HepG2 (cell line): ENCODE measurements around the gene GALNT10. TPM values are rescaled to one million over a fixed set of nuclear protein-coding genes. Genes with fewer than 3 reads are reported as not detected.

Experiments
- ATAC-seq: fragments of 200-7000 bp; cut with Tn5 transposase; 3 replicates; pipeline ENCODE4 v1.9.1; 2020; ENCODE audit warnings: mild to moderate bottlenecking, moderate library complexity
- BruUV-seq: library from RNA; stranded (reverse); fragments of 400-500 nt; replicated peaks from 2 replicates; lab custom pipeline; 2021; lab: Mats Ljungman, UMichigan
- CTCF ChIA-PET: fragments of 300-600 bp; formaldehyde crosslinking; extraction: SDS; loops from one replicate; lab custom pipeline; 2021; ENCODE audit warnings: low total read pairs, inconsistent platforms, low intra/inter-chr PET ratio; lab: Yijun Ruan, JAX
- POLR2A ChIA-PET: fragments of 350-600 bp; sonication (Branson Sonifier 250); formaldehyde crosslinking; loops from one replicate; lab custom pipeline; 2020; ENCODE audit warnings: antibody characterized with exemption, inconsistent platforms; lab: Yijun Ruan, JAX
- DNase-seq: peaks from one replicate; pipeline ENCODE4 v3.0.0-alpha.2; 2015; ENCODE audit warnings: low spot score
- FAIRE-seq: peaks from 3 replicates; lab custom pipeline; 2011; peaks lifted over from hg19 to GRCh38; lab: Jason Lieb, UNC
- H2AFZ ChIP-seq: one replicate; pipeline ENCODE4 v1.6.1; 2011; ENCODE audit warnings: low read length, inconsistent platforms
- H3K27ac ChIP-seq: fragments of 300-600 bp; 3 replicates; pipeline ENCODE4 v1.8.0; 2011; ENCODE audit warnings: mixed run types, mild to moderate bottlenecking, mixed read lengths, low read length, inconsistent platforms; ENCODE audit not compliant: insufficient read depth; ENCODE audit errors: extremely low read length
- H3K27me3 ChIP-seq, 2 experiments: fragments of 200-600 bp in 1 of 2; 2 replicates in 1 of 2; 3 replicates in 1 of 2; pipeline versions ENCODE4 v1.6.0 to v1.8.0; 2011; ENCODE audit warnings: low read length in 2 of 2, mild to moderate bottlenecking in 2 of 2, moderate library complexity in 2 of 2, inconsistent platforms in 1 of 2; ENCODE audit not compliant: insufficient read depth in 2 of 2, control insufficient read depth in 1 of 2
- H3K36me3 ChIP-seq, 2 experiments: fragments of 200-600 bp in 1 of 2; replicated peaks in 1 of 2; 2 replicates in 1 of 2; 3 replicates in 1 of 2; pipeline versions ENCODE4 v1.5.1 to v1.8.0; 2011; ENCODE audit warnings: low read length in 2 of 2, inconsistent platforms in 1 of 2; ENCODE audit not compliant: insufficient read depth in 2 of 2, control insufficient read depth in 1 of 2
- H3K4me1 ChIP-seq: 2 replicates; pipeline ENCODE4 v1.5.1; 2012; ENCODE audit warnings: low read length, inconsistent platforms; ENCODE audit not compliant: insufficient read depth
- H3K4me2 ChIP-seq: 2 replicates; pipeline ENCODE4 v1.6.0; 2011; ENCODE audit warnings: low read depth, low read length, inconsistent platforms
- H3K4me3 ChIP-seq, 3 experiments: fragments of 200-600 bp in 1 of 3; sonication (generic), shearing (Covaris generic) in 1 of 3; replicated peaks in 1 of 3; 2 replicates each; pipeline ENCODE4 v1.5.1; 2011 to 2016; ENCODE audit warnings: low read length in 3 of 3, inconsistent platforms in 2 of 3, low read depth in 2 of 3, mild to moderate bottlenecking in 2 of 3, control low read depth in 1 of 3, mixed read lengths in 1 of 3; ENCODE audit not compliant: insufficient read depth in 1 of 3
- H3K79me2 ChIP-seq: one replicate; pipeline ENCODE4 v1.6.1; 2011; ENCODE audit warnings: low read length, inconsistent platforms; ENCODE audit not compliant: insufficient read depth
- H3K9ac ChIP-seq: 2 replicates; pipeline ENCODE4 v1.6.0; 2011; ENCODE audit warnings: mild to moderate bottlenecking, low read depth, low read length, inconsistent platforms; ENCODE audit not compliant: insufficient read depth
- H3K9me3 ChIP-seq: 2 replicates; pipeline ENCODE4 v1.5.1; 2012; ENCODE audit warnings: mild to moderate bottlenecking, low read length
- H4K20me1 ChIP-seq: 2 replicates; pipeline ENCODE4 v1.6.0; 2011; ENCODE audit warnings: inconsistent platforms, mild to moderate bottlenecking, low read length, moderate library complexity; ENCODE audit not compliant: insufficient read depth
- HNRNPK ChIP-seq: fragments of 200-400 bp; formaldehyde crosslinking; IDR thresholded peaks from 2 replicates; pipeline ENCODE4 v1.6.1; 2018; ENCODE audit warnings: low read length, low read depth, moderate library complexity, mild to moderate bottlenecking; ENCODE audit not compliant: poor library complexity, severe bottlenecking
- MNT ChIP-seq: fragments of 450-650 bp; IDR thresholded peaks from 2 replicates; pipeline ENCODE4 v1.6.1; 2016
- RFX3 ChIP-seq: IDR thresholded peaks from 2 replicates; pipeline ENCODE4 v1.6.1; 2016; ENCODE audit warnings: missing biosample characterization, missing genetic modification reagents
- SMAD9 ChIP-seq: sonication (generic); formaldehyde crosslinking; IDR thresholded peaks from 2 replicates; pipeline ENCODE4 v1.5.1; 2020; ENCODE audit warnings: mild to moderate bottlenecking, missing genetic modification reagents
- ZNF713 ChIP-seq: sonication (generic); formaldehyde crosslinking; IDR thresholded peaks from 2 replicates; pipeline ENCODE4 v1.4.0; 2020; ENCODE audit warnings: mild to moderate bottlenecking, missing genetic modification reagents
- WGBS: methylation state at CpG from one replicate; pipeline ENCODE4 v1.1.6; 2017; ENCODE audit warnings: low lambda C conversion rate; 5-methylcytosine and 5-hydroxymethylcytosine counted together
- in situ Hi-C: cut with HindIII; loops from 2 replicates; pipeline ENCODE4 v1.10.0; 2017; ENCODE audit warnings: low pct_unique_long_range_greater_than_20kb; ENCODE audit not compliant: extremely low pct_ligation_motif_present
- intact Hi-C: fragments of 100-400 bp; cut with micrococcal nuclease; formaldehyde crosslinking; loops from one replicate; pipeline ENCODE4 v1.10.0; 2022; ENCODE audit not compliant: unreplicated experiment
- polyA plus RNA-seq, 8 experiments: library from polyadenylated mRNA; depleted of rRNA in 3 of 8; stranded (reverse) in 7 of 8; unstranded in 1 of 8; fragments of >200 nt; fragmentation: Illumina TruSeq in 4 of 8; extraction: Trizol in 4 of 8; gene quantifications; 2 replicates each; pipeline versions ENCODE4 v1.2.1 to v1.2.3, GENCODE V29; 2011 to 2016; ENCODE audit warnings: low read depth in 4 of 8, missing spikeins in 1 of 8, mixed read lengths in 1 of 8; ENCODE audit not compliant: insufficient read depth in 1 of 8
- total RNA-seq, 5 experiments: library from RNA; depleted of rRNA; stranded (reverse); fragments of >200 nt; fragmentation: Illumina TruSeq; extraction: Trizol; gene quantifications; 2 replicates each; pipeline ENCODE4 v1.2.3, GENCODE V29; 2016; ENCODE audit warnings: low read depth in 1 of 5
- TF ChIP-seq, protein P1 (sequence below): sonication (generic); formaldehyde crosslinking; IDR thresholded peaks from 2 replicates; pipeline ENCODE4 v1.5.0; 2020; ENCODE audit warnings: mild to moderate bottlenecking, missing genetic modification reagents
- TF ChIP-seq, protein P2 (sequence below): sonication (generic); formaldehyde crosslinking; IDR thresholded peaks from 2 replicates; pipeline ENCODE4 v1.5.1; 2020; ENCODE audit warnings: missing genetic modification reagents, mild to moderate bottlenecking, borderline replicate concordance
- TF ChIP-seq, protein P3 (sequence below): sonication (generic); formaldehyde crosslinking; IDR thresholded peaks from 2 replicates; pipeline ENCODE4 v1.5.1; 2020; ENCODE audit warnings: mild to moderate bottlenecking, moderate library complexity, missing genetic modification reagents

The GALNT10 gene
- total and polyA plus RNA-seq, 2 of the 13 experiments (the other 11 are each of a cell fraction or from before 2014, with no cell fraction given), result 8.1 to 11.2 TPM

DNA sequence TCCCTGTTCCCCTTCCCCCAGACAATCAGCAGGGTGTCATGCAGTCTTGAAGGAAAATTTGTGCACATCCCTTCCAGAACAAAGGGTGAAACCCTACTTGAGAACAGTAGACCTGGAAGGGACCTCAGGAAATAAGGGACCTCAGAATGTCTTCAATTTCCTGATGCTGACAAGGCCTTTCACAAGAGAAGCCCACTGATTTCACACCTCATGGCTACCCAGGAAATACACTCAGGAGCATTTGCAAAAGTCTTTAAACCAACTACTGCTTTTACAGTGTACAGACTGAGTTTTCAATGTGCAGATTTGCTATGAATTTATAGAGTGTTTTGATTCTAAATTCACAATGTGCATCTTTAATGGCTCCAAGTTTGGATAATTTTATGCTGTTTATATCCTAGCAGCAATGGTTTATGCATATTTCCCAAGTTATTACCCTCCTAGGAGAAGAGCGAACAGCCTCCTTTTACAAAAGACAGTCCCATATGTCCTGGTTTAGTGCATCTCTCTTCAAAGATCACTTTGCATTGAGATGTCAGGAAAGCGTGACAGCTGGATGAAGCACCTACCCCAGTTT, 74.8 kb downstream of the GALNT10 start:
- DNase-seq, result no peak
- Histone ChIP-seq H2AFZ (no peak overlapping the region), H3K4me3 (no peak overlapping the region), H3K27me3 (no peaks in the 10 kb centered on the region), H3K9ac (no peak overlapping the region), H4K20me1 (no peaks in the 10 kb centered on the region), H3K36me3 (no peaks in the 10 kb centered on the region), H3K4me2 (no peak overlapping the region), H3K79me2 (no peaks in the 10 kb centered on the region), H3K9me3 (no peaks in the 10 kb centered on the region), H3K27ac (no peak overlapping the region), H3K4me1 (no peaks in the 10 kb centered on the region)
- ChIA-PET CTCF (no interaction called here), POLR2A (no interaction called here)
- no peak for FAIRE-seq
- WGBS, result 94% methylated on average over 2 of the region's 2 CpGs
- in situ Hi-C loops, result no loop called here
- TF ChIP-seq, protein P1, sequence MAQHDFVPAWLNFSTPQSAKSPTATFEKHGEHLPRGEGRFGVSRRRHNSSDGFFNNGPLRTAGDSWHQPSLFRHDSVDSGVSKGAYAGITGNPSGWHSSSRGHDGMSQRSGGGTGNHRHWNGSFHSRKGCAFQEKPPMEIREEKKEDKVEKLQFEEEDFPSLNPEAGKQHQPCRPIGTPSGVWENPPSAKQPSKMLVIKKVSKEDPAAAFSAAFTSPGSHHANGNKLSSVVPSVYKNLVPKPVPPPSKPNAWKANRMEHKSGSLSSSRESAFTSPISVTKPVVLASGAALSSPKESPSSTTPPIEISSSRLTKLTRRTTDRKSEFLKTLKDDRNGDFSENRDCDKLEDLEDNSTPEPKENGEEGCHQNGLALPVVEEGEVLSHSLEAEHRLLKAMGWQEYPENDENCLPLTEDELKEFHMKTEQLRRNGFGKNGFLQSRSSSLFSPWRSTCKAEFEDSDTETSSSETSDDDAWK (CRISPR knock-in tag), result no peak
- TF ChIP-seq, protein P2, sequence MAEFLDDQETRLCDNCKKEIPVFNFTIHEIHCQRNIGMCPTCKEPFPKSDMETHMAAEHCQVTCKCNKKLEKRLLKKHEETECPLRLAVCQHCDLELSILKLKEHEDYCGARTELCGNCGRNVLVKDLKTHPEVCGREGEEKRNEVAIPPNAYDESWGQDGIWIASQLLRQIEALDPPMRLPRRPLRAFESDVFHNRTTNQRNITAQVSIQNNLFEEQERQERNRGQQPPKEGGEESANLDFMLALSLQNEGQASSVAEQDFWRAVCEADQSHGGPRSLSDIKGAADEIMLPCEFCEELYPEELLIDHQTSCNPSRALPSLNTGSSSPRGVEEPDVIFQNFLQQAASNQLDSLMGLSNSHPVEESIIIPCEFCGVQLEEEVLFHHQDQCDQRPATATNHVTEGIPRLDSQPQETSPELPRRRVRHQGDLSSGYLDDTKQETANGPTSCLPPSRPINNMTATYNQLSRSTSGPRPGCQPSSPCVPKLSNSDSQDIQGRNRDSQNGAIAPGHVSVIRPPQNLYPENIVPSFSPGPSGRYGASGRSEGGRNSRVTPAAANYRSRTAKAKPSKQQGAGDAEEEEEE (CRISPR knock-in tag), result no peak
- BruUV-seq, result no TSS peak
- intact Hi-C loops, result no loop called here
- ATAC-seq, result no peak

DNA sequence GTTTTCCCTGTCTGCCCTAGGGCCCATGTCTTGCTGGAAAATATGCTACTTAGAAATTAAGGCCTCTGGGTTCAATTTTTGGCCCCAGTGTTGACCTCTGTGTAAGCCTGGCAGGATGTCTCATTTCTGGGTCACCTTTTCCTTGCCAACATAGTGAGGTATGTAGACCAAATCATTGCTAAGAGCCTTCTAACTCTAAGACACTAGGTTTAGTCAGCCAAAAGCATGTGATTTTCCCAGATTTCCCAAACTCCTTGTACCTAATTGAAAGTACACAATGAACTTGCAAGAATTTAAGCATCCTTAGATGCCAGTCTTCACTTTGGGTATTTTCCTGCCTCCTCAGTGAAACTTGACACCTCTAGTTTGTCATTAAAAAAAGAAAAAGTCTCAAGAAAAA, 77.0 kb downstream of the GALNT10 start:
- intact Hi-C loops (no loop called here), in situ Hi-C loops (no loop called here)
- no peak for FAIRE-seq
- H3K79me2 ChIP-seq, result no peaks in the 10 kb centered on the region
- no peaks in the 10 kb centered on the region for H3K36me3 ChIP-seq
- H3K27me3 ChIP-seq, result no peaks in the 10 kb centered on the region
- POLR2A ChIA-PET, result no interaction called here
- H3K4me3 ChIP-seq, result no peak overlapping the region
- no peaks in the 10 kb centered on the region for H4K20me1 ChIP-seq
- CTCF ChIA-PET, result no interaction called here
- H3K27ac ChIP-seq, result no peak overlapping the region
- H3K4me2 ChIP-seq, result no peak overlapping the region
- H3K9me3 ChIP-seq, result no peaks in the 10 kb centered on the region
- no peak overlapping the region for H2AFZ ChIP-seq
- TF ChIP-seq, protein P3, sequence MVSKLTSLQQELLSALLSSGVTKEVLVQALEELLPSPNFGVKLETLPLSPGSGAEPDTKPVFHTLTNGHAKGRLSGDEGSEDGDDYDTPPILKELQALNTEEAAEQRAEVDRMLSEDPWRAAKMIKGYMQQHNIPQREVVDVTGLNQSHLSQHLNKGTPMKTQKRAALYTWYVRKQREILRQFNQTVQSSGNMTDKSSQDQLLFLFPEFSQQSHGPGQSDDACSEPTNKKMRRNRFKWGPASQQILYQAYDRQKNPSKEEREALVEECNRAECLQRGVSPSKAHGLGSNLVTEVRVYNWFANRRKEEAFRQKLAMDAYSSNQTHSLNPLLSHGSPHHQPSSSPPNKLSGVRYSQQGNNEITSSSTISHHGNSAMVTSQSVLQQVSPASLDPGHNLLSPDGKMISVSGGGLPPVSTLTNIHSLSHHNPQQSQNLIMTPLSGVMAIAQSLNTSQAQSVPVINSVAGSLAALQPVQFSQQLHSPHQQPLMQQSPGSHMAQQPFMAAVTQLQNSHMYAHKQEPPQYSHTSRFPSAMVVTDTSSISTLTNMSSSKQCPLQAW (CRISPR knock-in tag), result no peak
- TF ChIP-seq ZNF713, result no peak
- no peak for TF ChIP-seq RFX3 (CRISPR knock-in tag)
- TF ChIP-seq SMAD9 (CRISPR knock-in tag), result no peak
- no peak for TF ChIP-seq HNRNPK
- TF ChIP-seq MNT, result no peak
- TF ChIP-seq, all 625 proteins: peak for 0
- Histone ChIP-seq H3K9ac (no peak overlapping the region), H3K4me1 (no peaks in the 10 kb centered on the region)
- BruUV-seq, result no TSS peak
- DNase-seq (no peak), ATAC-seq (no peak)
